Measurements from ENCODE around the gene BCAN. TPM values are rescaled to one million over a fixed set of nuclear protein-coding genes. Genes with fewer than 3 reads are reported as not detected.

BCAN gene
- total RNA-seq, 1 donor from 2014 or later: 2.0 TPM

GRCh38 chr1:156664046-156664766, 22.3 kb downstream of the BCAN start:
- H3K4me1 ChIP-seq: peaks cover 82% of the 10 kb centered on the region
- no peak for DNase-seq (ENCODE audit: extremely low spot score in 2 of 2)

GRCh38 chr1:156664767-156665411, 23.0 kb downstream of the BCAN start:
- no peak overlapping the region for H3K4me3 ChIP-seq
- H3K4me1 ChIP-seq: peaks cover 78% of the 10 kb centered on the region
- H3K27me3 ChIP-seq: no peaks in the 10 kb centered on the region
- H3K27ac ChIP-seq: peak overlapping the region; percentile 85
- H3K36me3 ChIP-seq: no peaks in the 10 kb centered on the region
- TF ChIP-seq POLR2A (IDR thresholded peaks at IDR 0.05): no peak
- no peak for TF ChIP-seq CTCF (IDR thresholded peaks at IDR 0.05)
- TF ChIP-seq POLR2AphosphoS5 (IDR thresholded peaks at IDR 0.05; ENCODE audit: insufficient read depth in 1 of 2, low read depth in 1 of 2): peak in 1 of 2 donors; percentile 32
- no peaks in the 10 kb centered on the region for H3K9me3 ChIP-seq
- intact Hi-C loops (cut with DNase I): loop anchor here (5.0 kb wide), 1 partner anchor 43 kb away; no protein-coding TSS in a partner anchor
- no peak for DNase-seq (ENCODE audit: extremely low spot score in 2 of 2)

More at GRCh38 chr1:156664046-156664766, 22.3 kb downstream of the BCAN start:
- no peak for TF ChIP-seq CTCF (IDR thresholded peaks at IDR 0.05)
- TF ChIP-seq POLR2AphosphoS5 (IDR thresholded peaks at IDR 0.05; ENCODE audit: insufficient read depth in 1 of 2, low read depth in 1 of 2): no peak
- no peak for TF ChIP-seq POLR2A (IDR thresholded peaks at IDR 0.05)
- no peaks in the 10 kb centered on the region for H3K27me3 ChIP-seq
- no peaks in the 10 kb centered on the region for H3K9me3 ChIP-seq
- intact Hi-C loops (cut with DNase I): no loop called here
- no peaks in the 10 kb centered on the region for H3K36me3 ChIP-seq
- H3K27ac ChIP-seq: peak overlapping the region; percentile 85
- no peak overlapping the region for H3K4me3 ChIP-seq

GRCh38 chr1:156665539-156665938, 23.6 kb downstream of the BCAN start:
- H3K27me3 ChIP-seq: no peaks in the 10 kb centered on the region
- no peak overlapping the region for H3K4me3 ChIP-seq
- H3K4me1 ChIP-seq: peaks cover 72% of the 10 kb centered on the region
- no peak for TF ChIP-seq POLR2AphosphoS5 (IDR thresholded peaks at IDR 0.05; ENCODE audit: insufficient read depth in 1 of 2, low read depth in 1 of 2)
- TF ChIP-seq POLR2A (IDR thresholded peaks at IDR 0.05): no peak
- no peak for TF ChIP-seq CTCF (IDR thresholded peaks at IDR 0.05)
- H3K27ac ChIP-seq: peak overlapping the region; percentile 85
- DNase-seq (ENCODE audit: extremely low spot score in 2 of 2): no peak
- intact Hi-C loops (cut with DNase I): loop anchor here (5.0 kb wide), 1 partner anchor 43 kb away; no protein-coding TSS in a partner anchor
- no peaks in the 10 kb centered on the region for H3K36me3 ChIP-seq
- no peaks in the 10 kb centered on the region for H3K9me3 ChIP-seq

GRCh38 chr1:156666862-156667609, 25.1 kb downstream of the BCAN start:
- no peaks in the 10 kb centered on the region for H3K9me3 ChIP-seq
- H3K4me1 ChIP-seq: peaks cover 57% of the 10 kb centered on the region
- no peaks in the 10 kb centered on the region for H3K36me3 ChIP-seq
- H3K27ac ChIP-seq: peak overlapping the region; percentile 85
- no peak for TF ChIP-seq CTCF (IDR thresholded peaks at IDR 0.05)
- no peak for TF ChIP-seq POLR2AphosphoS5 (IDR thresholded peaks at IDR 0.05; ENCODE audit: insufficient read depth in 1 of 2, low read depth in 1 of 2)
- no peak for TF ChIP-seq POLR2A (IDR thresholded peaks at IDR 0.05)
- DNase-seq (ENCODE audit: extremely low spot score in 2 of 2): no peak
- intact Hi-C loops (cut with DNase I): loop anchor here (5.0 kb wide), 1 partner anchor 45 kb away; no protein-coding TSS in a partner anchor
- no peak overlapping the region for H3K4me3 ChIP-seq
- H3K27me3 ChIP-seq: no peaks in the 10 kb centered on the region
